GM19240 (cell line): Measurements from ENCODE around the gene KPNA1.

ENCODE experiments used
- DNase-seq: peaks from one replicate; pipeline ENCODE4 v3.0.0; 2011; ENCODE audit warnings: low spot score; ENCODE audit not compliant: insufficient read length

The KPNA1 gene

GRCh38 chr3:122383771-122384697, 130.7 kb downstream of the KPNA1 start, which contains the start of gene FAM162A:
Gene FAM162A, plus strand, starts transcription at chr3:122384182. Its CDS starts 84 bp downstream, at chr3:122384266.
- peak; percentile 66 for DNase-seq

GRCh38 chr3:122382888-122383666, 131.7 kb downstream of the KPNA1 start, which contains the start of gene MIX23:
Gene MIX23, minus strand, starts transcription at chr3:122383231. Its CDS starts 7 bp downstream, at chr3:122383224.
- DNase-seq: peak; percentile 53

GRCh38 chr3:122377975-122378374, 136.8 kb downstream of the KPNA1 start:
- no peak for DNase-seq

- DNase-seq: no peak
These were observed 140.7 kb downstream of the KPNA1 start for GRCh38 chr3:122374034-122374433.
